Smooth muscle cell (in vitro differentiated cells): Measurements from ENCODE around the gene BAX. TPM values are rescaled to one million over a fixed set of nuclear protein-coding genes. Genes with fewer than 3 reads are reported as not detected.

Source experiments
- DNase-seq: peaks from one replicate; lab custom pipeline; 2025; ENCODE audit not compliant: unreplicated experiment; lab: John Stamatoyannopoulos, UW
- H2AFZ ChIP-seq: fragments of 200-600 bp; sonication (generic); 2 replicates; pipeline ENCODE4 v1.6.0; 2016; ENCODE audit warnings: antibody characterized with exemption, low read depth, mild to moderate bottlenecking
- H3F3A ChIP-seq: fragments of 200-600 bp; sonication (generic); 2 replicates; pipeline ENCODE4 v1.6.0; 2017; ENCODE audit warnings: antibody characterized with exemption, low read depth
- H3K27ac ChIP-seq: fragments of 200-600 bp; sonication (generic); 2 replicates; pipeline ENCODE4 v1.5.1; 2016; ENCODE audit warnings: low read depth, mild to moderate bottlenecking
- H3K27me3 ChIP-seq: fragments of 200-600 bp; sonication (generic); 2 replicates; pipeline ENCODE4 v1.6.1; 2016; ENCODE audit warnings: low read depth, mild to moderate bottlenecking
- H3K36me3 ChIP-seq: fragments of 200-600 bp; sonication (generic); 2 replicates; pipeline ENCODE4 v1.5.1; 2016; ENCODE audit warnings: low read depth
- H3K4me1 ChIP-seq: fragments of 200-600 bp; sonication (generic); 2 replicates; pipeline ENCODE4 v1.5.1; 2016; ENCODE audit warnings: low read depth
- H3K4me2 ChIP-seq: fragments of 200-600 bp; sonication (generic); 2 replicates; pipeline ENCODE4 v1.6.0; 2016; ENCODE audit warnings: mild to moderate bottlenecking
- H3K4me3 ChIP-seq: fragments of 200-600 bp; sonication (generic); 2 replicates; pipeline ENCODE4 v1.5.1; 2016; ENCODE audit warnings: mild to moderate bottlenecking
- H3K79me2 ChIP-seq: fragments of 200-600 bp; sonication (generic); 2 replicates; pipeline ENCODE4 v1.6.0; 2016; ENCODE audit warnings: low read depth, mild to moderate bottlenecking
- H3K9ac ChIP-seq: fragments of 200-600 bp; sonication (generic); 2 replicates; pipeline ENCODE4 v1.6.0; 2016; ENCODE audit warnings: low read depth
- H3K9me3 ChIP-seq: fragments of 200-600 bp; sonication (generic); replicated peaks from 2 replicates; pipeline ENCODE4 v1.5.1; 2016; ENCODE audit warnings: low read depth
- H4K20me1 ChIP-seq: fragments of 200-600 bp; sonication (generic); 2 replicates; pipeline ENCODE4 v1.6.0; 2016; ENCODE audit warnings: low read depth
- WGBS: methylation state at CpG from one replicate; pipeline ENCODE4 v1.1.7; 2016; ENCODE audit warnings: low lambda C conversion rate; 5-methylcytosine and 5-hydroxymethylcytosine counted together
- polyA plus RNA-seq: library from polyadenylated mRNA; unstranded; fragments of >200 nt; fragmentation: Nextera tagmentation; extraction: Ambion mirVana; gene quantifications from 2 replicates; pipeline ENCODE4 v1.2.1, GENCODE V29; 2016
- total RNA-seq: library from RNA; depleted of rRNA; stranded (reverse); fragments of >200 nt; gene quantifications from 2 replicates; pipeline ENCODE4 v1.2.3, GENCODE V29; 2014
- TF ChIP-seq, protein P1 (sequence below): fragments of 200-600 bp; sonication (generic); IDR thresholded peaks from 2 replicates; pipeline ENCODE4 v1.5.1; 2017; ENCODE audit warnings: borderline replicate concordance, mild to moderate bottlenecking, antibody characterized with exemption; ENCODE audit not compliant: insufficient read depth, poor library complexity, severe bottlenecking

The BAX gene
- total and polyA plus RNA-seq, 2 experiments from 2014 or later = 42.8 to 153 TPM

DNA sequence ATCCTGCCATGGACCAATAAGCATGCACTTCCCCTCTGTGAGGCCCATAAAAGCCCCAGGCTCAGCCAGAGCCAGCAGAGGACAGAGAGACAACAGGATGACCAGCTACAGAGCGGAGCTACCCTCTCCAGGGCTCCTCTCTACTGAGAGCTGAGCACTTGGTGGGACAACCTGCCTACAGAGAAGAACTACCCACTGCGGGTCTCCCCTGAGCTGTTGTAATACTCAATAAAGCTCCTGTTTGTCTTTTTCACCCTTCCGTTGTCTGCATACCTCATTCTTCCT, 7.5 kb upstream of the BAX start:
- TF ChIP-seq, protein P1, sequence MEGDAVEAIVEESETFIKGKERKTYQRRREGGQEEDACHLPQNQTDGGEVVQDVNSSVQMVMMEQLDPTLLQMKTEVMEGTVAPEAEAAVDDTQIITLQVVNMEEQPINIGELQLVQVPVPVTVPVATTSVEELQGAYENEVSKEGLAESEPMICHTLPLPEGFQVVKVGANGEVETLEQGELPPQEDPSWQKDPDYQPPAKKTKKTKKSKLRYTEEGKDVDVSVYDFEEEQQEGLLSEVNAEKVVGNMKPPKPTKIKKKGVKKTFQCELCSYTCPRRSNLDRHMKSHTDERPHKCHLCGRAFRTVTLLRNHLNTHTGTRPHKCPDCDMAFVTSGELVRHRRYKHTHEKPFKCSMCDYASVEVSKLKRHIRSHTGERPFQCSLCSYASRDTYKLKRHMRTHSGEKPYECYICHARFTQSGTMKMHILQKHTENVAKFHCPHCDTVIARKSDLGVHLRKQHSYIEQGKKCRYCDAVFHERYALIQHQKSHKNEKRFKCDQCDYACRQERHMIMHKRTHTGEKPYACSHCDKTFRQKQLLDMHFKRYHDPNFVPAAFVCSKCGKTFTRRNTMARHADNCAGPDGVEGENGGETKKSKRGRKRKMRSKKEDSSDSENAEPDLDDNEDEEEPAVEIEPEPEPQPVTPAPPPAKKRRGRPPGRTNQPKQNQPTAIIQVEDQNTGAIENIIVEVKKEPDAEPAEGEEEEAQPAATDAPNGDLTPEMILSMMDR = no peak
- no peak overlapping the region for H3K4me3 ChIP-seq
- H3K9me3 ChIP-seq = no peaks in the 10 kb centered on the region
- H3K4me2 ChIP-seq = no peak overlapping the region
- H4K20me1 ChIP-seq = no peaks in the 10 kb centered on the region
- H3K27ac ChIP-seq = no peak overlapping the region
- no peak overlapping the region for H2AFZ ChIP-seq
- no peaks in the 10 kb centered on the region for H3F3A ChIP-seq
- DNase-seq = no peak
- no peaks in the 10 kb centered on the region for H3K36me3 ChIP-seq
- H3K4me1 ChIP-seq = no peaks in the 10 kb centered on the region
- H3K27me3 ChIP-seq = no peaks in the 10 kb centered on the region
- H3K9ac ChIP-seq = no peak overlapping the region
- H3K79me2 ChIP-seq = no peaks in the 10 kb centered on the region
- WGBS = 92% methylated on average over 3 of the region's 3 CpGs

DNA sequence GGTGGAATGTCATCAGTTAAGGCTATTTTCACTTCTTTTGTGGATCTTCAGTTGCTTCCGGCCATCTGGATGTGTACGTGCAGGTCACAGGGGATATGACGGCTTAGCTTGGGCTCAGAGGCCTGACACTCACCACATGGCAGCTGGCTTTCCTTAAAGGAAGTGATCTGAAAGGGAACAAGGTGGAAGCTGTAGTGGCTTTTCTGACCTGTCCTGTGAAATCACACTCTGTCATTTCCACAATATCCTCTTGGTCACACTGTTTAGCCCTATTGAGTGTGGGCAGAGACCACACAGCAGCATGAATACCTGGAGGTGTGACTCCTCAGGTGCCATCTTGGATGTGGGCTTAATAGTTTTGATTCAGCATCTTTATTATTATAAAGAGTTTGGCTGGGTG, 4.5 kb upstream of the BAX start:
- Histone ChIP-seq H4K20me1 (no peaks in the 10 kb centered on the region), H3K4me1 (no peaks in the 10 kb centered on the region), H3K9me3 (no peaks in the 10 kb centered on the region), H3K4me3 (no peak overlapping the region), H2AFZ (no peak overlapping the region), H3F3A (no peaks in the 10 kb centered on the region), H3K27ac (no peak overlapping the region), H3K9ac (no peak overlapping the region), H3K79me2 (peaks cover 5% of the 10 kb centered on the region), H3K4me2 (no peak overlapping the region), H3K36me3 (no peaks in the 10 kb centered on the region), H3K27me3 (no peaks in the 10 kb centered on the region)
- TF ChIP-seq, protein P1 = no peak
- WGBS = 89% methylated on average over 3 of the region's 3 CpGs
- no peak for DNase-seq

DNA sequence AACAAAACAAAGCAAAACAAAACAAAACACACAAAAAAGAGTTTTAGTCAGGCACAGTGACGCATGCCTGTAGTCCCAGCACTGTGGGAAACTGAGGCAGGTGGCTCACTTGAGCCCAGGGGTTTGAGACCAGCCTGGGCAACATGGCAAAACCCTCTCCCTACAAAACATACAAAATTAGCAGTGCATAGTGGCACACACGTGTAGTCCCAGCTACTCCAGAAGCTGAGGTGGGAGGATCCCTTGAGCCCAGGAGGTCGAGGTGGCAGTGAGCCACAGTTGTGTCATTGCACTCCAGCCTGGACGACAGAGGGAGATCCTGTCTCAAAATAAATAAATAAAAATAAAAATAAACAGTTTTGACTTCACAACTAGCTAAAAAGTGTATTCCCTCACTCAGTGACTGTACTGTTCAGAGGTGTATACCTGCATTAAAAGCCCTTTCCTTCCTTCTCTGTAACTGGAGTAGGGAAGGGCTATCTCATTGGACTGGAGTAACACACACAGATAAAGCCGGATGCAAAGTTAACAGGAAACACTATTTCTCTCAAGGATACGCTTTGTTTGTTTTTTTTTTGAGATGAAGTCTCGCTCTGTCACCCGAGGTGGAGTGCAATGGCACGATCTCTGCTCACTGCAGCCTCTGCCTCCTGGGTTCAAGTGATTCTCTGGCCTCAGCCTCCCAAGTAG, 3.7 kb upstream of the BAX start:
- no peaks in the 10 kb centered on the region for H3K27me3 ChIP-seq
- H3K4me1 ChIP-seq = peaks cover 7% of the 10 kb centered on the region
- 78% methylated on average over 9 of the region's 9 CpGs for WGBS
- no peak overlapping the region for H2AFZ ChIP-seq
- no peaks in the 10 kb centered on the region for H4K20me1 ChIP-seq
- TF ChIP-seq, protein P1 = no peak
- H3K4me2 ChIP-seq = no peak overlapping the region
- H3K27ac ChIP-seq = no peak overlapping the region
- no peak overlapping the region for H3K9ac ChIP-seq
- no peaks in the 10 kb centered on the region for H3K9me3 ChIP-seq
- no peak overlapping the region for H3K4me3 ChIP-seq
- no peaks in the 10 kb centered on the region for H3F3A ChIP-seq
- no peak for DNase-seq
- H3K36me3 ChIP-seq = no peaks in the 10 kb centered on the region
- peaks cover 13% of the 10 kb centered on the region for H3K79me2 ChIP-seq

GRCh38 chr19:48953141-48953540, 1.5 kb upstream of the BAX start:
- Histone ChIP-seq H3K9me3 (no peaks in the 10 kb centered on the region), H3K79me2 (peaks cover 27% of the 10 kb centered on the region), H4K20me1 (no peaks in the 10 kb centered on the region), H3K4me2 (no peak overlapping the region), H2AFZ (no peak overlapping the region), H3F3A (peaks cover 3% of the 10 kb centered on the region), H3K27ac (no peak overlapping the region), H3K9ac (no peak overlapping the region), H3K4me3 (no peak overlapping the region), H3K4me1 (peaks cover 7% of the 10 kb centered on the region), H3K36me3 (no peaks in the 10 kb centered on the region), H3K27me3 (no peaks in the 10 kb centered on the region)
- WGBS = 91% methylated on average over 4 of the region's 4 CpGs
- DNase-seq = no peak
- TF ChIP-seq, protein P1 = no peak
